Activated CD8-positive, alpha-beta memory T cell treated with anti-CD3 and anti-CD28 coated beads, Interleukin-2, amount 50 U/mL, for 24 hours (primary cell): ENCODE results near the gene EXOC6B.

Experiments
- DNase-seq: peaks from one replicate; pipeline ENCODE4 v3.0.0-alpha.2; 2020; ENCODE audit errors: extremely low read depth

The EXOC6B gene

GRCh38 chr2:72363406-72363805 is 462.4 kb downstream of the EXOC6B start:
- DNase-seq: no peak

GRCh38 chr2:72362733-72363132 is 463.1 kb downstream of the EXOC6B start:
- no peak for DNase-seq

GRCh38 chr2:72361521-72361920 is 464.3 kb downstream of the EXOC6B start:
- DNase-seq: no peak

- DNase-seq: no peak
Measured at GRCh38 chr2:72361042-72361441, 464.8 kb downstream of the EXOC6B start.

- DNase-seq: no peak
Measured at GRCh38 chr2:72350852-72351251, 475.0 kb downstream of the EXOC6B start.

GRCh38 chr2:72349016-72349415 is 476.8 kb downstream of the EXOC6B start:
- no peak for DNase-seq

- no peak for DNase-seq
Measured at GRCh38 chr2:72347081-72347480, 478.8 kb downstream of the EXOC6B start.

- DNase-seq: no peak
Measured at GRCh38 chr2:72341639-72342038, 484.2 kb downstream of the EXOC6B start.

GRCh38 chr2:72340665-72341064 is 485.2 kb downstream of the EXOC6B start:
- no peak for DNase-seq

GRCh38 chr2:72338076-72338475 is 487.8 kb downstream of the EXOC6B start:
- no peak for DNase-seq

- no peak for DNase-seq
Measured at GRCh38 chr2:72332720-72333119, 493.1 kb downstream of the EXOC6B start.

GRCh38 chr2:72330652-72331051 is 495.2 kb downstream of the EXOC6B start:
- no peak for DNase-seq

GRCh38 chr2:72326759-72327158 is 499.1 kb downstream of the EXOC6B start:
- no peak for DNase-seq

- DNase-seq: no peak
Measured at GRCh38 chr2:72325592-72326422, 500.0 kb downstream of the EXOC6B start.

GRCh38 chr2:72316774-72317173 is 509.1 kb downstream of the EXOC6B start:
- no peak for DNase-seq

GRCh38 chr2:72300147-72300684 is 525.6 kb downstream of the EXOC6B start:
- DNase-seq: no peak

GRCh38 chr2:72293620-72294019 is 532.2 kb downstream of the EXOC6B start:
- no peak for DNase-seq

- no peak for DNase-seq
Measured at GRCh38 chr2:72292433-72292832, 533.4 kb downstream of the EXOC6B start.

GRCh38 chr2:72291059-72291458 is 534.8 kb downstream of the EXOC6B start:
- no peak for DNase-seq

GRCh38 chr2:72289736-72290135 is 536.1 kb downstream of the EXOC6B start:
- no peak for DNase-seq

- no peak for DNase-seq
Measured at GRCh38 chr2:72289283-72289682, 536.5 kb downstream of the EXOC6B start.

- no peak for DNase-seq
Measured at GRCh38 chr2:72278046-72278445, 547.8 kb downstream of the EXOC6B start.

- no peak for DNase-seq
Measured at GRCh38 chr2:72276876-72277275, 549.0 kb downstream of the EXOC6B start.

- DNase-seq: no peak
Measured at GRCh38 chr2:72276356-72276755, 549.5 kb downstream of the EXOC6B start.
